Keratinocyte (primary cell): ENCODE measurements around the gene NBL1. TPM values are rescaled to one million over a fixed set of nuclear protein-coding genes. Genes with fewer than 3 reads are reported as not detected.

Source experiments
- DNase-seq: peaks from one replicate; pipeline ENCODE4 v3.0.0-alpha.2; 2011; ENCODE audit warnings: low read depth, missing footprints, low spot score
- FAIRE-seq: peaks from 2 replicates; lab custom pipeline; 2011; peaks lifted over from hg19 to GRCh38; lab: Jason Lieb, UNC
- H2AFZ ChIP-seq: 2 replicates; pipeline ENCODE4 v1.6.0; 2012; ENCODE audit warnings: low read length, control low read depth, inconsistent platforms; ENCODE audit not compliant: control insufficient read depth
- H3K27ac ChIP-seq: 2 replicates; pipeline ENCODE4 v1.5.1; 2011; ENCODE audit warnings: low read length; ENCODE audit not compliant: control insufficient read depth, insufficient read depth
- H3K27me3 ChIP-seq: 3 replicates; pipeline ENCODE4 v1.6.0; 2011; ENCODE audit warnings: low read length; ENCODE audit not compliant: control insufficient read depth, insufficient read depth; ENCODE audit errors: extremely low read depth
- H3K36me3 ChIP-seq, 2 experiments: 2 replicates in 1 of 2; 3 replicates in 1 of 2; pipeline ENCODE4 v1.5.1; 2011; ENCODE audit warnings: low read length in 2 of 2, mild to moderate bottlenecking in 1 of 2; ENCODE audit not compliant: control insufficient read depth in 2 of 2, insufficient read depth in 2 of 2; ENCODE audit errors: extremely low read depth in 1 of 2
- H3K4me1 ChIP-seq: 3 replicates; pipeline ENCODE4 v1.5.1; 2011; ENCODE audit warnings: low read length; ENCODE audit not compliant: control insufficient read depth, insufficient read depth; ENCODE audit errors: extremely low read depth
- H3K4me2 ChIP-seq: 3 replicates; pipeline ENCODE4 v1.6.0; 2011; ENCODE audit warnings: low read depth, low read length; ENCODE audit not compliant: control insufficient read depth, insufficient read depth; ENCODE audit errors: extremely low read depth
- H3K4me3 ChIP-seq, 3 experiments: fragments of 200-600 bp in 1 of 3; sonication (generic) in 1 of 3; 2 replicates in 2 of 3; 3 replicates in 1 of 3; pipeline ENCODE4 v1.5.1; 2011 to 2016; ENCODE audit warnings: low read length in 3 of 3, mild to moderate bottlenecking in 3 of 3, control low read depth in 2 of 3, inconsistent platforms in 1 of 3, low read depth in 1 of 3, mixed read lengths in 1 of 3, mixed run types in 1 of 3, moderate library complexity in 1 of 3; ENCODE audit not compliant: control insufficient read depth in 2 of 3, insufficient read depth in 2 of 3; ENCODE audit errors: extremely low read depth in 1 of 3
- H3K79me2 ChIP-seq: 2 replicates; pipeline ENCODE4 v1.6.0; 2012; ENCODE audit warnings: low read length; ENCODE audit not compliant: control insufficient read depth, insufficient read depth
- H3K9ac ChIP-seq: 3 replicates; pipeline ENCODE4 v1.6.0; 2011; ENCODE audit warnings: low read length; ENCODE audit not compliant: control insufficient read depth, insufficient read depth; ENCODE audit errors: extremely low read depth
- H3K9me1 ChIP-seq: 3 replicates; pipeline ENCODE4 v1.6.0; 2011; ENCODE audit warnings: low read length; ENCODE audit not compliant: control insufficient read depth, insufficient read depth; ENCODE audit errors: extremely low read depth
- H3K9me3 ChIP-seq: 2 replicates; pipeline ENCODE4 v1.5.1; 2012; ENCODE audit warnings: low read depth, low read length; ENCODE audit not compliant: control insufficient read depth
- H4K20me1 ChIP-seq: 3 replicates; pipeline ENCODE4 v1.6.0; 2011; ENCODE audit warnings: low read length; ENCODE audit not compliant: control insufficient read depth, insufficient read depth; ENCODE audit errors: extremely low read depth
- EZH2 ChIP-seq: IDR thresholded peaks from one replicate; pipeline ENCODE4 v1.6.1; 2012; ENCODE audit warnings: inconsistent platforms, mild to moderate bottlenecking, low read length, moderate library complexity
- dilution Hi-C: fragments of 300-500 bp; cut with MboI; formaldehyde crosslinking; loops from one replicate; pipeline ENCODE4 v1.7.0; 2020; ENCODE audit warnings: low sequenced_read_pairs; ENCODE audit not compliant: extremely low pct_ligation_motif_present
- polyA plus RNA-seq, 5 experiments: library from polyadenylated mRNA; depleted of rRNA in 3 of 5; stranded (reverse) in 3 of 5; stranded (forward) in 1 of 5; unstranded in 1 of 5; fragments of >200 nt; gene quantifications; 1 replicate in 1 of 5; 2 replicates in 3 of 5; 3 replicates in 1 of 5; pipeline versions ENCODE4 v1.2.1 to v1.2.3, GENCODE V29; 2011 to 2012; ENCODE audit warnings: missing spikeins in 2 of 5, low read depth in 1 of 5, low replicate concordance in 1 of 5
- TF ChIP-seq, protein P1 (sequence below), 3 experiments: IDR thresholded peaks in 1 of 3; conservative IDR thresholded peaks in 1 of 3; optimal IDR thresholded peaks in 1 of 3; 2 replicates in 2 of 3; 3 replicates in 1 of 3; pipeline versions ENCODE3 to v1.5.1; 2011; ENCODE audit warnings: low read length in 3 of 3, mild to moderate bottlenecking in 3 of 3, moderate library complexity in 2 of 3, control low read depth in 1 of 3, inconsistent platforms in 1 of 3; ENCODE audit not compliant: insufficient read depth in 2 of 3; ENCODE audit errors: extremely low read depth in 1 of 3

NBL1 gene
- polyA plus RNA-seq, 1 donor (not counting 4 experiments of a cell fraction or from before 2014, with no cell fraction given) = 74.5 TPM

DNA sequence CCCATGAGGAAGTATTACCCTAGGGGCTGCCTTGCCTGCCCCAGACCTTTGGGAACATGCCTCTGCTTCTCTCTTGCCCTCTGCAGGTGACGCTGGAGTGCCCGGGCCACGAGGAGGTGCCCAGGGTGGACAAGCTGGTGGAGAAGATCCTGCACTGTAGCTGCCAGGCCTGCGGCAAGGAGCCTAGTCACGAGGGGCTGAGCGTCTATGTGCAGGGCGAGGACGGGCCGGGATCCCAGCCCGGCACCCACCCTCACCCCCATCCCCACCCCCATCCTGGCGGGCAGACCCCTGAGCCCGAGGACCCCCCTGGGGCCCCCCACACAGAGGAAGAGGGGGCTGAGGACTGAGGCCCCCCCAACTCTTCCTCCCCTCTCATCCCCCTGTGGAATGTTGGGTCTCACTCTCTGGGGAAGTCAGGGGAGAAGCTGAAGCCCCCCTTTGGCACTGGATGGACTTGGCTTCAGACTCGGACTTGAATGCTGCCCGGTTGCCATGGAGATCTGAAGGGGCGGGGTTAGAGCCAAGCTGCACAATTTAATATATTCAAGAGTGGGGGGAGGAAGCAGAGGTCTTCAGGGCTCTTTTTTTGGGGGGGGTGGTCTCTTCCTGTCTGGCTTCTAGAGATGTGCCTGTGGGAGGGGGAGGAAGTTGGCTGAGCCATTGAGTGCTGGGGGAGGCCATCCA is 12.8 kb downstream of the NBL1 start:
- dilution Hi-C loops = no loop called here
- H3K4me1 ChIP-seq = peaks cover 26% of the 10 kb centered on the region

DNA sequence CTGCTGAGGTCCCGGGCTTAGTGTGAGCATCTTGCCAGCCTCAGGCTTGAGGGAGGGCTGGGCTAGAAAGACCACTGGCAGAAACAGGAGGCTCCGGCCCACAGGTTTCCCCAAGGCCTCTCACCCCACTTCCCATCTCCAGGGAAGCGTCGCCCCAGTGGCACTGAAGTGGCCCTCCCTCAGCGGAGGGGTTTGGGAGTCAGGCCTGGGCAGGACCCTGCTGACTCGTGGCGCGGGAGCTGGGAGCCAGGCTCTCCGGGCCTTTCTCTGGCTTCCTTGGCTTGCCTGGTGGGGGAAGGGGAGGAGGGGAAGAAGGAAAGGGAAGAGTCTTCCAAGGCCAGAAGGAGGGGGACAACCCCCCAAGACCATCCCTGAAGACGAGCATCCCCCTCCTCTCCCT is 13.4 kb downstream of the NBL1 start:
- dilution Hi-C loops = no loop called here
- Histone ChIP-seq H3K9me3 (no peaks in the 10 kb centered on the region), H3K79me2 (peaks cover 9% of the 10 kb centered on the region), H3K9me1 (no peaks in the 10 kb centered on the region), H3K36me3 (peaks cover 0 to 11% of the 10 kb centered on the region in 2 experiments), H3K27ac (no peak overlapping the region), H2AFZ (no peak overlapping the region), H3K4me2 (no peak overlapping the region), H3K27me3 (no peaks in the 10 kb centered on the region), H3K9ac (no peak overlapping the region), H3K4me3 (no peak overlapping the region), H4K20me1 (peaks cover 2% of the 10 kb centered on the region), H3K4me1 (peaks cover 22% of the 10 kb centered on the region)
- DNase-seq (no peak), FAIRE-seq (no peak)
- TF ChIP-seq, protein P1, sequence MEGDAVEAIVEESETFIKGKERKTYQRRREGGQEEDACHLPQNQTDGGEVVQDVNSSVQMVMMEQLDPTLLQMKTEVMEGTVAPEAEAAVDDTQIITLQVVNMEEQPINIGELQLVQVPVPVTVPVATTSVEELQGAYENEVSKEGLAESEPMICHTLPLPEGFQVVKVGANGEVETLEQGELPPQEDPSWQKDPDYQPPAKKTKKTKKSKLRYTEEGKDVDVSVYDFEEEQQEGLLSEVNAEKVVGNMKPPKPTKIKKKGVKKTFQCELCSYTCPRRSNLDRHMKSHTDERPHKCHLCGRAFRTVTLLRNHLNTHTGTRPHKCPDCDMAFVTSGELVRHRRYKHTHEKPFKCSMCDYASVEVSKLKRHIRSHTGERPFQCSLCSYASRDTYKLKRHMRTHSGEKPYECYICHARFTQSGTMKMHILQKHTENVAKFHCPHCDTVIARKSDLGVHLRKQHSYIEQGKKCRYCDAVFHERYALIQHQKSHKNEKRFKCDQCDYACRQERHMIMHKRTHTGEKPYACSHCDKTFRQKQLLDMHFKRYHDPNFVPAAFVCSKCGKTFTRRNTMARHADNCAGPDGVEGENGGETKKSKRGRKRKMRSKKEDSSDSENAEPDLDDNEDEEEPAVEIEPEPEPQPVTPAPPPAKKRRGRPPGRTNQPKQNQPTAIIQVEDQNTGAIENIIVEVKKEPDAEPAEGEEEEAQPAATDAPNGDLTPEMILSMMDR (optimal IDR thresholded peaks at IDR 0.05 in 1 of 3, IDR thresholded peaks at IDR 0.05 in 1 of 3, conservative IDR thresholded peaks at IDR 0.05 in 1 of 3; ENCODE audit: extremely low read depth in 1 of 3, insufficient read depth in 2 of 3, low read length in 3 of 3) = no peak
- no peak for TF ChIP-seq EZH2

More for the DNA sequence above, 12.8 kb downstream of the NBL1 start:
- Histone ChIP-seq H3K9me3 (no peaks in the 10 kb centered on the region), H3K9me1 (no peaks in the 10 kb centered on the region), H3K79me2 (peaks cover 9% of the 10 kb centered on the region), H3K27me3 (no peaks in the 10 kb centered on the region), H3K4me2 (no peak overlapping the region), H3K4me3 (no peak overlapping the region), H2AFZ (no peak overlapping the region), H3K27ac (no peak overlapping the region), H4K20me1 (peaks cover 2% of the 10 kb centered on the region), H3K36me3 (peaks cover 0 to 11% of the 10 kb centered on the region in 2 experiments), H3K9ac (no peak overlapping the region)
- DNase-seq = no peak
- TF ChIP-seq EZH2 = no peak
- TF ChIP-seq, protein P1 (optimal IDR thresholded peaks at IDR 0.05 in 1 of 3, IDR thresholded peaks at IDR 0.05 in 1 of 3, conservative IDR thresholded peaks at IDR 0.05 in 1 of 3; ENCODE audit: extremely low read depth in 1 of 3, insufficient read depth in 2 of 3, low read length in 3 of 3) = no peak
- no peak for FAIRE-seq
